K562 treated with DMSO at 1 percent for 48 hours (cell line): ENCODE results near the gene NADSYN1. TPM values are rescaled to one million over a fixed set of nuclear protein-coding genes. Genes with fewer than 3 reads are reported as not detected.

Source experiments
- total RNA-seq: library from RNA; unstranded; fragments of 300-600 nt; gene quantifications from 2 replicates; pipeline ENCODE4 v1.2.3, GENCODE V29; 2022; ENCODE audit warnings: low replicate concordance; ENCODE audit errors: extremely low read depth

NADSYN1 gene
- not detected in 2 replicates for total RNA-seq

DNA sequence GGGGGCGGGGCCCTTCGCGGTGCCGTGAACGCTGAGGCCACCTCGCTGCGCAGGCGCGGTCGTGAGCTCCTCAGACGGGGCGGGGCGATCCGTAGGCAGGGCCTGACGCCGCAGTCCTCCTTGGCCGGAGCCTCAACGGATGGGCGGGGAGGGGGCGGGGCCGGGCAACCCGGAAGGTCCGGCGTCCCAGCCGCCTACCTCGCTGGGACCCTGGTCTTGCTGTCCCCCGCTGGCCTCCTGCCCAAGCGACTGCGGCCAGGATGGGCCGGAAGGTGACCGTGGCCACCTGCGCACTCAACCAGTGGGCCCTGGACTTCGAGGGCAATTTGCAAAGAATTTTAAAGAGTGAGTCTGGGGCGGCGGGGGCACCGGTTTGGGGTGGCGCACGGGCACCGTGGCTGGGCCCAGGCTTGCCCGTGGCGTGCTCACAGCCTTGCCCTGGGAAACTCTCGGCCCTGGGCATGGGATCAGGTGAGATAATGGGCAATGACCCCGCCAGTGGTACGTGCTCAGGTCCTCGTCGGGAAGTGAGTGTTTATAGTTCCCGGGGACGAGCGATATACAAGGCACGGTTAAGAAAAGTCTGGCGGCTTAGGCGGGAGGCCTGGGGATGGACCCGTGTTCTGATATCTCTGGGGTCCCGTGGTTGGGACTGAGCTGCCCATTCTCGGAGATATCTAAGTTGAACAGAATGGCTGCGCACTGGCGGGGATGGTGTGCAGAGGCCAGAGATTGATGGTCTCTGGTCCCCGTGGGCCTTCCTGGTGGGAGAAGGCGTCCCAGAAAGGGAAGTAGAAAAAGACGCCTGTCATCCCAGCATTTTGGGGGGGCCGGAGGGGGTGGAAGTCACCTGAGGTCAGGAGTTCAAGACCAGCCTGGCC is at the start of gene NADSYN1:
TSS of gene NADSYN1 (plus strand) at position 167 of the 881 bp plus-strand sequence. CDS start at position 261, 94 bp downstream.

DNA sequence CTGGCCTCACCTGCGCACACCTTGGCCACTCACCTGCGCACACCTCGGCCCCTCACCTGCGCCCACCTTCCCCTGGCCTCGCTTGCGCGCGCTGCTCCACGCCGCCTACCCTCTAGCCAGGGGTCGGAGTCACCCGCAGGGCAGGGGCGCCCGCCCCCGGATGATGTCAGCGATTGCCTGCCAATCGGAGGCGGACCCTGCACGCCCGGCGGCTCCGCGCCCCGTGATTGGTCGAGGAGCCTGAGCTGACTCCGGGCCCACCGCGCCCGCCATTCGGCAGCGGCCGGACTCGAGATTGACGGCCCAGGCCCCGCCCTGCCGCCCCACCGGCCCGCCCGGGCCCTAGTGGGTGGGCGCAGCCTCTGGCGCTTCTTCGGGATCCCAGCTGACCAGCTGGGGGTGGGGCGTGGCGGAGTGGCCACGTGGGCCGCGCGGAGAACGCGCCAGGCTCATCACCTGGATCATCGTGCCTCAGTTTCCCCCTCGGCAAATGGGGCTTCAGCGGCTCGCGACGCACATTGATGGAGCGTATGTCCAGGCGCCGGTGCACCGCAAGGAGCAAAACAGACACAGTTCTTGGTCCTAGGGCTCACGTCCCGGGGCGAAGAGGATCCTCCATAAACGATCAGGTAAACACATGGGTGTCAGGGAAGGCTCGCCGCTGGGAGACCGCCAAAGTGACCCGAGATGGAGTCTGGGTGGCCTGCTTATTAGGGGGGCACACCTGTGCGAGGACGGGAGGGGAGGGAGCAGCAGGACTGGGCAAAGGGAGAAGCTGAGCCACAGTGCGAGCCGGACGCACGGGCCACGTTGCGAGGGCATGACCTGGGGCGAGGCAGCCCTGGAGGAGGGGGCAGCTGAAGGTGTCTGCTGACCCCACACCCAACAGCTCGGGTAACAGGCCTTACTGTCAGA is 4.5 kb upstream of the NADSYN1 start, which contains the start of gene DHCR7:
TSS of gene DHCR7 (minus strand) at position 137 of the 915 bp plus-strand sequence. CDS start 3,441 bp downstream, outside the sequence.

DNA sequence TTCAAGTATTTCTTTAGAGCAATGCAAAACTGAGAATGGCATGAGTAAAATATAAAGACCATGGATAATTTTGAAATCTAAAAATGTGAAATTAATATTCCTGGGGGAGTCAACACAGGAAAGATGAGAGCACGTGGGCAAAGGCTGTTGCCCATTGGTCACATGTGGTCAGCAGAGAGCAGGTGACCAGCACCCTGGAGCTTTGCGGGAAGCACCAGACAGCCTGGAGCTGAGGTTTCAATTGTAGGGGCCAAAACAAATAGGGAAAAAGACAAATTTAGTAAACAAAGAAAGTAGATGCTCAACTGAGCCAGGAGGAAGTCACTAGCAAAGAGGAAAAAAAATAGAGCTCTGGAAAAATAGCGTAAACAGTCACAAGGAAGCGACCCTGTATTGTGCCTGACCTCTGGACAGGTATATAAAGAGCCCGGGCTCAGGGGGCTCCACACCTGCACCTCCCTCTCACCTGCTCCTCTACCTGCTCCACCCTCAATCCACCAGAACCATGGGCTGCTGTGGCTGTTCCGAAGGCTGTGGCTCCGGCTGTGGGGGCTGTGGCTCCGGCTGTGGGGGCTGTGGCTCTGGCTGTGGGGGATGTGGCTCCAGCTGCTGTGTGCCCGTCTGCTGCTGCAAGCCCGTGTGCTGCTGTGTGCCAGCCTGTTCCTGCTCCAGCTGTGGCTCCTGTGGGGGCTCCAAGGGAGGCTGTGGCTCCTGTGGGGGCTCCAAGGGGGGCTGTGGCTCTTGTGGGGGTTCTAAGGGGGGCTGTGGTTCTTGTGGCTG is 74.0 kb downstream of the NADSYN1 start, which contains the start of gene KRTAP5-7:
TSS of gene KRTAP5-7 (plus strand) at position 472 of the 780 bp plus-strand sequence. CDS start at position 506, 34 bp downstream.

DNA sequence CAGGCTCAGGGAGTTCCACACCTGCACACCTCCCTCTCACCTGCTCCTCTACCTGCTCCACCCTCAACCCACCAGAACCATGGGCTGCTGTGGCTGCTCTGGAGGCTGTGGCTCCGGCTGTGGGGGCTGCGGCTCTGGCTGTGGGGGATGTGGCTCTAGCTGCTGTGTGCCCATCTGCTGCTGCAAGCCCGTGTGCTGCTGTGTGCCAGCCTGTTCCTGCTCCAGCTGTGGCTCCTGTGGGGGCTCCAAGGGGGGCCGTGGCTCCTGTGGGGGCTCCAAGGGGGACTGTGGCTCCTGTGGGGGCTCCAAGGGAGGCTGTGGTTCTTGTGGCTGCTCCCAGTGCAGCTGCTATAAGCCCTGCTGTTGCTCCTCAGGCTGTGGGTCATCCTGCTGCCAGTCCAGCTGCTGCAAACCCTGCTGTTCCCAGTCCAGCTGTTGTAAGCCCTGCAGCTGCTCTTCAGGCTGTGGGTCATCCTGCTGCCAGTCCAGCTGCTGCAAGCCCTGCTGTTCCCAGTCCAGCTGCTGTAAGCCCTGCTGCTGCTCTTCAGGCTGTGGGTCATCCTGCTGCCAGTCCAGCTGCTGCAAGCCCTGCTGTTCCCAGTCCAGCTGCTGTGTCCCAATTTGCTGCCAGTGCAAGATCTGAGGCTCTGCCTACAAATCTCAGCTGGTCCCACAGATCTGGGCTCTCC is 85.1 kb downstream of the NADSYN1 start, which contains the start of gene KRTAP5-8:
TSS of gene KRTAP5-8 (plus strand) at position 49 of the 689 bp plus-strand sequence. CDS start at position 80, 31 bp downstream.

DNA sequence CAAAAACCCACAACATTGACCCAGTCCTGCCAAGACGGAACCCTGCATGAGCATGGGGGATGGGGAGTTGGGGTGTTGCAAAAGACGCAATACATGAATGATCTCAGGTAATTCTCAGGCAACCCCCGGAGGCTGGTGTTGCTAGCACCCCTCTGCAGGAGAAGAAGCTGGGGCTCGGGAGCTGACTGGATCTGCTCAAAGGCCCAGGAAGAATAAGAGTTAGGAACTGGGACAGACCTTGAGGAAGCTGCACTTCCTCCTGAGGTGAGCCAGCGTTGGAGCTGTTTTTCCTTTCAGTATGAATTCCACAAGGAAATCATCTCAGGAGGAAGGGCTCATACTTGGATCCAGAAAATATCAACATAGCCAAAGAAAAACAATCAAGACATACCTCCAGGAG is 95.1 kb downstream of the NADSYN1 start, which contains the start of gene KRTAP5-9:
TSS of gene KRTAP5-9 (plus strand) at position 301 of the 400 bp plus-strand sequence. CDS start 238 bp downstream, outside the sequence.

Other genes with a start within 250 kb of the NADSYN1 start
- not detected in 2 replicates for gene SHANK2, start 200.6 kb upstream of the NADSYN1 start, total RNA-seq
- not detected in 2 replicates for gene DHCR7, start 4.8 kb upstream of the NADSYN1 start, total RNA-seq
- gene KRTAP5-7, start 74.1 kb downstream of the NADSYN1 start, total RNA-seq, result not detected in 2 replicates
- gene KRTAP5-8, start 84.8 kb downstream of the NADSYN1 start, total RNA-seq, result not detected in 2 replicates
- not detected in 2 replicates for gene KRTAP5-9, start 95.2 kb downstream of the NADSYN1 start, total RNA-seq
- gene KRTAP5-10, start 112.4 kb downstream of the NADSYN1 start, total RNA-seq, result not detected in 2 replicates
- gene KRTAP5-11, start 129.7 kb downstream of the NADSYN1 start, total RNA-seq, result not detected in 2 replicates